Right ventricle myocardium superior (tissue), 1 donor: ENCODE data around the gene RAD21L1. TPM values are rescaled to one million over a fixed set of nuclear protein-coding genes. Genes with fewer than 3 reads are reported as not detected.

Experiments used
- ATAC-seq: fragments of 200-7000 bp; cut with Tn5 transposase; one replicate; pipeline ENCODE4 v1.9.1; 2020; ENCODE audit warnings: mild to moderate bottlenecking; ENCODE audit not compliant: poor library complexity
- DNase-seq: peaks from one replicate; pipeline ENCODE4 v3.0.0-alpha.2; 2020
- intact Hi-C: fragments of 100-400 bp; cut with DNase I; formaldehyde crosslinking; loops from one replicate; pipeline ENCODE4 v1.11.2; 2022
- total RNA-seq: library from RNA; stranded (reverse); fragmentation: NEBNext Ultra II Directional; extraction: Animal tissue kit (Norgen Biotek cat#: 25700); gene quantifications from one replicate; pipeline ENCODE4 v1.2.1, GENCODE V29; 2021
- donor health status: DM: no; HTN: yes; CAD: no; lungs with severe emphysema.

The RAD21L1 gene
- total RNA-seq, 1 donor from 2014 or later: not detected

DNA sequence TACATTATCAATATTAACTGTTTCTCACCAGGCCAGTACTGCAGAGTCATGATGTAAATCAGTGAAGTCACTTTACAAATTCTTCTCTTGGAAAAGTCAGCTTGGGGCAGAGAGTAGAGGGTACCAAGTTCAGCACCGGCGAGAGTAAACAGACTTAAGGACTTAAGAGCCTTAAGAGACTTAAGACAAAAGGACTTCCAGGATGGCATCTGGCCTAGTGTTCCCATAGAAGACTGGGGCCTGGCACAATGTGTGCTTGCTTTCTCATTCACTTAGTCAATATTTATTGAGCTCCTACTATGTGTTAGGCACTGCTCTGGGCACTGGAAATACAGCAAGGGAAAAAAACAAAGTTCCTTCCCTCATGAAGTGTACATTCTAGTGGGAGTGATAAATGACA, 38.9 kb downstream of the RAD21L1 start:
- intact Hi-C loops: no loop called here

DNA sequence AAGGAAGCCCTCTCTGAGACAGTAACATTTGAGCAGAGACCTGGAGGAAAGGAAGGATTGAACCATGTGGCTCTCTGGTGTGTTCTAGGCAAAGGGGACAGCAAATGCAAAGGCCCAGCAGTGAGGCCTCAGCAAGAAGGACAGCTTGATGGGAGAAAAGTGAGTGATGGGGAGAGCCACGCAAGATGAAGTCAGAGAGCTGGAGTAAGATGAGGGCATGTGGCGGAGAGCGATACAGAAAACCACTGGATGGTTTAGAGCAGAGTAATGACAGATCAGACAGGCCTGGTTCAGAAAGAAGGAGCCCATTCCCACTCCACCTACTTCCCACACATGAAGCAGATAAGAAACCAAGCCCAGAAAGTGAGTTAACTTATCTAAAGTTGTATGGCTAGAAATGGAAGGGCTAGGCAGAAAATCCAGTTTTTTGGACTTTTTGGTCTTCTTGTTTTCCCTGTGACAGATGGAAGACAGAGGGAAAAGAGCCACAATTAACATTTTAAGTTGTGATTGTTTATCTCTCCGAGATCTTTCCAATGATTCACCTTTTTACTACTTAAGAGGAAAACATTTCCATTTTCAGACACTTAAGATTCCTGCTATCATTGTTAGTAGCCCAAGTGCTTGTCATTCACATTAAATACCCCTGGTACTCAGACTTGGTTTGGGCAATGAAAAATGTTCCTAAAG, 39.5 kb downstream of the RAD21L1 start:
- ATAC-seq (no peak), DNase-seq (no peak)
- intact Hi-C loops: no loop called here

More for the DNA sequence above, 38.9 kb downstream of the RAD21L1 start:
- DNase-seq (no peak), ATAC-seq (no peak)

DNA sequence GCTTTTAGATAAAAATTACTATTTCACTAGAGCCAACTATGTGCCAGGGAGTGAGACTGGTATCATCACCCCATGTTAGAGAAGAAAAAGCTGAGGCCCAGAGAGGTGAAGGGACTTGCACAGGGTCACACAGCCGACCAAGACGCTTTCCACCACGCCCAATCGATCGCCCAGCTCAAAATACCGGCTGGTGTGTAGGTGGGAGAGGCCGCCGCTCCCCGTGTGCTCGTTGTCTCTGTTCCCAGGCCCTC, 40.0 kb downstream of the RAD21L1 start:
- intact Hi-C loops: no loop called here
- ATAC-seq (no peak), DNase-seq (no peak)

- DNase-seq: peak; percentile 90
- ATAC-seq: peak; percentile 96
- intact Hi-C loops: no loop called here
Observed at GRCh38 chr20:1266167-1266973, 40.5 kb downstream of the RAD21L1 start, which contains the start of gene SNPH. SNPH (plus strand) TSS chr20:1266294; CDS start chr20:1296240, 29,946 bp downstream.

DNA sequence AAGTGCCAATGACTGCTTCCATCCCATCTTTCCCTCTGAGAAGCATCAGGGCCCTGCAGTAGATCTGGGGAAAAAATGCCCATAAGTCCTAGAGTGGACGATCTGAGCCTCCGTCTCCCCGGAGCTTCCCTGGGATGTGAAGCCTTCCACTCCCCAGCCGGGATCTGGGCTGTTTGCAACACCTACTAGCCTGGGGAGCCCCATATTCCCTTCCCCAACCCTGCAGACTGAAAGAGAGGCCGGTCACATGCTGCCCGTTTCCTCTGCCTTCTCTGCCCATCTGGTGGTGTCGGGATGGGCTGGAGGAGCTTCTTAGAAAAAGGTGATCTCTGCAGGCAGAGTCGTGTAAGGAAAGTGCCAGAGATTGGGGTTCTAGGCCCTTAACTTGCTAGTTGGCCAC, 41.3 kb downstream of the RAD21L1 start:
- intact Hi-C loops: no loop called here
- DNase-seq: no peak
- ATAC-seq: no peak

DNA sequence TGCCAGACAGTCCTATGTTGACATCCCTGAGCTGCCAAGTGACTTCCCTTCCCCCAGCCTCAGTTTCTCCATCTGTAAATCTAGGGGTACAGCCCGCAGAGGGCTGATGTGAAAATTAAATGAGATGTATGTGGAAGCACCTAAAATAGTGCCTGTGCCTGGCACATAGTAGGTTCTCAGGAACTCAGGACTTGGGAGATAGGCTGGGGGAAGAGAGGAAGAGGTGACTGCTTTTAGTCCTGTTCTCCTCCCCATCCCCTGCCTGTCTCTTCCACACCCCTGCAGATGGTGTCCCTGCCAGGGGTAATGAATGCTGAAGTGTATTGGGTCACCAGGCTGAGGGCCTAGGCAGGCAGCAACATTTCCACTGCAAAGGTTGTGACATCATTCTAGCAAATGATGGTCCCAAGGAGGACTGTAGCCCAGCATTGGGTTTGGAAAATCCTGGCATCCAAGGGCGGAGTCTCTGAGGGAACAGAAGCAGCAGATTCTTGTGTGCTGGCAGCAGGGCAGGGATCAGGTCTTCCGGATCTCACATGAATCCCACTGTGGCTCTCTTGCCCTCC, 42.0 kb downstream of the RAD21L1 start:
- no peak for ATAC-seq
- no peak for DNase-seq
- intact Hi-C loops: no loop called here

- ATAC-seq (no peak), DNase-seq (no peak)
- intact Hi-C loops: no loop called here
Observed at GRCh38 chr20:1269235-1269634, 43.4 kb downstream of the RAD21L1 start.

GRCh38 chr20:1269850-1270249, 44.0 kb downstream of the RAD21L1 start:
- DNase-seq: no peak
- intact Hi-C loops: no loop called here
- ATAC-seq: no peak

DNA sequence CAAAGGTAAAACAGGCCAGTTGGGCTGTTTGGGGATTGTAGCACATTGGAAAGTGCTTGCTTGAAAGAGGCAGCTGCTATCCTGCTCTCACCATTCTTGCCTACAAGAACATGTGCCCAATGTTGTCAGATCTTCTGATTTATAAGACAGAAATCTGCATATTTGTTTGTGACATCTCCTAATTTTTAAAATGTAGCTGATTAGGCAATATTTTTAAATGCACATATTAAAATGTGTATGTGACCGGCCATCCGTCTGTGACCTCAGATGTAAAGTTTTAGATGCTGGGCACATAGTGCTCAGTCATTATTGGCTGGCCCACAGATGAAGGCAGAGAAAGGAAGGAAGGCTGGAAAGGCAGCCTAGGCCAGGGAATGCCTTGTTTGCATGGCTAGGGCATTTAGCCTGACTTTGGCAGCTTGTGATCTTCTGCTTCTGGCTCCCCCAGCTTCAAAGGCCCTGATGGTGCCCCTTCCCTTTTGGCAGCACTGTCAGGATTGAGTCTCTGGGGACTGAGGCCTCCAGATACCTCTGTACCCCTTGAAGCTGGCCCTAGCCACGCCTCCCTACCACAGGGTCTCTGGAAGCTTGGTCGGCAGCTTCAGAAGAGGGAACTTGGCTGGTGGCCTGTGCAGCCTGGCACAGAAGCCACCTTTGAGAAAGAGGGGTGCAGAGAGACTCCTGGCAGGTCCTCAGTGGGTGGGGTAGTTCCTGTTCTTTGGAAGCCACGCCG, 46.7 kb downstream of the RAD21L1 start:
- ATAC-seq: no peak
- DNase-seq: no peak
- intact Hi-C loops: no loop called here

DNA sequence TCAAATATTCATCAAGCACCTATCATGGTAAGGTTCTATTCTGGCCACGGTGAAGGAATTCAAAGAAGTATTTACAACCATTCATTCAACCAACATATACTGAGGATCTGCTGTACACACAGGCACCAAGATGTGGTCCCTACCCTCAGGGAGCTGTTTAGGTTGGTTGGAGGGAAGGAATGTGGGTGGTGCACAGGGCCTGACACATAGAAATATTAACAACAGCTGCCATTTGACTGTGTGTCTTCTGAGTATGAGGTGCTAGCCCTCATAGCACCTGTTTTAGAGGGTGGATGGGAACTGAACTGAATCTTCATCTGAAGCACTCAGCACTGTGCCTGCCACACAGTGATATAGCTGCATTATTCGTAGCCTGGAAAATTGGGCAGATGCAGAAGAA, 47.5 kb downstream of the RAD21L1 start:
- intact Hi-C loops: no loop called here
- ATAC-seq (no peak), DNase-seq (no peak)

GRCh38 chr20:1274485-1275311, 48.9 kb downstream of the RAD21L1 start:
- intact Hi-C loops: no loop called here
- no peak for ATAC-seq
- DNase-seq: no peak

DNA sequence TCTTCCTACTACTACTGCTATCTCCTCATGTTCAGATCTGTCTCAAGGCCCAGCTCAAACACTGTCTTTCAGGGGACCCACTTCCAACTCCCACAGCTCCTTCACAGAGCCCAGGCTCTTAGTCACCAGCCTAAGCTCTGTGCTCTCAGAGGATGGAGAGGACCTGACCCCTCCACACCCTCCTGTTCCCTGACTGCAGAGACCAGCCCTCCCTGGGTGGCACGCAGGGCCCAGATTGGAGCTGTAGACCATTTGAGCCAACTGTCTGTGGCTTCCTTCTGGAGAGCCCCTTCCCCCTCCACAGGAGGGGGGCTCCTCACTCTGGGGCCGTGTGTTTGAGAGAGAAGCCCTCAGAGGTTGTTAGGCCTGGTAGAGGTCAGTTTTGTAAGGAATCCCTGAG, 50.1 kb downstream of the RAD21L1 start:
- intact Hi-C loops: no loop called here
- ATAC-seq (no peak), DNase-seq (no peak)

DNA sequence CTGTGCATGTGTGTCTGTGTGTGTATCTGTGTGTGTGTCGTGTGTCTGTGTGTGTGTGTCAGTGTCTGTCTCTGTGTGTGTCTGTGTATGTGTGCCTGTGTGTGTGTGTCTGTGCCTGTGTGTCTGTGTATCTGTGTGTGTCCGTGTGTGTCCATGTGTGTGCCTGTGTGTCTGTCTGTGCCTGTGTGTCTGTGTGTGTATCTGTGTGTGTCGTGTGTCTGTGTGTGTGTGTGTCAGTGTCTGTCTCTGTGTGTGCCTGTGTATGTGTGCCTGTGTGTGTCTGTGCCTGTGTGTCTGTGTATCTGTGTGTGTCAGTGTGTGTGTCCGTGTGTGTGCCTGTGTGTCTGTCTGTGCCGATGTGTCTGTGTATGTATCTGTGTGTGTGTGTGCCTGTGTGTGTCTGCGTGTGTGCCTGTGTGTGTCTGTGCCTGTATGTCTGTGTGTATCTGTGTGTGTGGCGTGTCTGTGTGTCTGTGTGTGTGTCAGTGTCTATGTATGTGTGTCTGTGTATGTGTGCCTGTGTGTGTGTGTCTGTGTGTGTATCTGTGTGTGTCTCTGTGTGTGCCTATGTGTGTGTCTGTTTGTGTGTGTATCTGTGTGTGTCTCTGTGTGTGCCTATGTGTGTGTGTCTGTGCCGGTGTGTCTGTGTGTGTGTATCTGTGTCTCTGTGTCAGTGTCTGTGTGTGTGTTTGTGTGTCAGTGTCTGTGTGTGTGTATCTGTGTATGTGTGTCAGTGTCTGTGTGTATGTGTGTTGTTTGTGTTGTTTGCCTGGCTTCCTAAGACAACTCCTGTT, 51.9 kb downstream of the RAD21L1 start:
- ATAC-seq: no peak
- no peak for DNase-seq
- intact Hi-C loops: no loop called here

GRCh38 chr20:1278993-1279392, 53.1 kb downstream of the RAD21L1 start:
- ATAC-seq (no peak), DNase-seq (no peak)
- intact Hi-C loops: no loop called here

GRCh38 chr20:1280195-1281102, 54.6 kb downstream of the RAD21L1 start:
- intact Hi-C loops: no loop called here
- DNase-seq (no peak), ATAC-seq (peak; percentile 49)

- ATAC-seq: peak; percentile 67
- no peak for DNase-seq
- intact Hi-C loops: no loop called here
Observed at GRCh38 chr20:1281279-1282057, 55.6 kb downstream of the RAD21L1 start.
